OCI-LY7 (cell line): Measurements from ENCODE around the gene DNMBP. TPM values are rescaled to one million over a fixed set of nuclear protein-coding genes. Genes with fewer than 3 reads are reported as not detected.

Experiments
- BruUV-seq: library from RNA; stranded (reverse); fragments of 400-500 nt; replicated peaks from 2 replicates; lab custom pipeline; 2021; lab: Mats Ljungman, UMichigan
- CTCF ChIA-PET: fragments of 300-600 bp; sonication (Branson Sonifier 250); formaldehyde crosslinking; loops from one replicate; lab custom pipeline; 2022; ENCODE audit warnings: antibody characterized with exemption; ENCODE audit not compliant: unreplicated experiment; lab: Charles Lee
- POLR2A ChIA-PET: fragments of 300-600 bp; sonication (Branson Sonifier 250); formaldehyde crosslinking; loops from one replicate; lab custom pipeline; 2022; ENCODE audit warnings: antibody characterized with exemption; lab: Charles Lee
- DNase-seq: peaks from one replicate; pipeline ENCODE4 v3.0.0-alpha.2; 2015; ENCODE audit warnings: low spot score
- H2AFZ ChIP-seq: fragments of 200-600 bp; sonication (generic), shearing (Covaris generic); 2 replicates; pipeline ENCODE4 v1.6.1; 2014; ENCODE audit warnings: mild to moderate bottlenecking, antibody characterized with exemption, low read length, moderate library complexity
- H3K27ac ChIP-seq: fragments of 200-600 bp; sonication (generic); 2 replicates; pipeline ENCODE4 v1.5.1; 2014; ENCODE audit warnings: mixed run types, low read depth, mild to moderate bottlenecking, moderate library complexity, low read length, inconsistent platforms; ENCODE audit not compliant: poor library complexity, severe bottlenecking
- H3K36me3 ChIP-seq: fragments of 200-600 bp; sonication (generic); 2 replicates; pipeline ENCODE4 v1.6.1; 2014; ENCODE audit warnings: mild to moderate bottlenecking, antibody characterized with exemption, low read length, moderate library complexity, mixed read lengths; ENCODE audit not compliant: insufficient read depth
- H3K4me1 ChIP-seq: fragments of 200-600 bp; sonication (generic); 2 replicates; pipeline ENCODE4 v1.5.1; 2014; ENCODE audit warnings: mild to moderate bottlenecking, low read length; ENCODE audit not compliant: insufficient read depth, poor library complexity, severe bottlenecking
- H3K4me2 ChIP-seq: fragments of 200-600 bp; sonication (generic); 2 replicates; pipeline ENCODE4 v1.6.1; 2014; ENCODE audit warnings: mild to moderate bottlenecking, low read length
- H3K4me3 ChIP-seq: fragments of 200-600 bp; sonication (generic); 2 replicates; pipeline ENCODE4 v1.5.1; 2014; ENCODE audit warnings: mild to moderate bottlenecking, low read depth, low read length; ENCODE audit not compliant: poor library complexity, severe bottlenecking
- H3K79me2 ChIP-seq: fragments of 200-600 bp; sonication (generic); 2 replicates; pipeline ENCODE4 v1.6.1; 2016; ENCODE audit warnings: low read depth, mild to moderate bottlenecking, low read length, moderate library complexity, mixed read lengths; ENCODE audit not compliant: insufficient read depth
- H3K9me2 ChIP-seq: fragments of 200-600 bp; sonication (generic); 2 replicates; pipeline ENCODE4 v1.6.1; 2016; ENCODE audit warnings: mild to moderate bottlenecking, low read length, mixed read lengths; ENCODE audit not compliant: insufficient read depth
- H3K9me3 ChIP-seq: fragments of 200-600 bp; sonication (generic); 2 replicates; pipeline ENCODE4 v1.6.1; 2014; ENCODE audit warnings: mild to moderate bottlenecking, mixed run types, low read length, mixed read lengths
- H4K20me1 ChIP-seq: fragments of 200-600 bp; sonication (generic); 2 replicates; pipeline ENCODE4 v1.6.1; 2014; ENCODE audit warnings: mild to moderate bottlenecking, antibody characterized with exemption, low read length, moderate library complexity, mixed read lengths; ENCODE audit not compliant: insufficient read depth
- EZH2phosphoT487 ChIP-seq: fragments of 200-600 bp; sonication (generic); IDR thresholded peaks from 2 replicates; pipeline ENCODE4 v1.6.1; 2018; ENCODE audit warnings: low read depth, borderline replicate concordance, mild to moderate bottlenecking, mixed run types, antibody characterized with exemption, low read length, moderate library complexity, mixed read lengths
- intact Hi-C: fragments of 100-400 bp; cut with micrococcal nuclease; formaldehyde crosslinking; loops from one replicate; pipeline ENCODE4 v1.10.0; 2022; ENCODE audit not compliant: unreplicated experiment
- total RNA-seq, 2 experiments: library from RNA; depleted of rRNA in 1 of 2; stranded (reverse); fragments of >200 nt in 1 of 2; shearing (Covaris generic) in 1 of 2; gene quantifications; 2 replicates each; pipeline ENCODE4 v1.2.3, GENCODE V29; 2014 to 2022
- TF ChIP-seq, protein P1 (sequence below): fragments of 200-600 bp; sonication (generic); conservative IDR thresholded peaks from 2 replicates; pipeline ENCODE4 v1.5.1; 2014; ENCODE audit warnings: mild to moderate bottlenecking, antibody characterized with exemption, low read length, moderate library complexity, mixed read lengths

DNMBP gene
- total RNA-seq, 2 experiments from 2014 or later = 27.0 to 36.2 TPM

DNA sequence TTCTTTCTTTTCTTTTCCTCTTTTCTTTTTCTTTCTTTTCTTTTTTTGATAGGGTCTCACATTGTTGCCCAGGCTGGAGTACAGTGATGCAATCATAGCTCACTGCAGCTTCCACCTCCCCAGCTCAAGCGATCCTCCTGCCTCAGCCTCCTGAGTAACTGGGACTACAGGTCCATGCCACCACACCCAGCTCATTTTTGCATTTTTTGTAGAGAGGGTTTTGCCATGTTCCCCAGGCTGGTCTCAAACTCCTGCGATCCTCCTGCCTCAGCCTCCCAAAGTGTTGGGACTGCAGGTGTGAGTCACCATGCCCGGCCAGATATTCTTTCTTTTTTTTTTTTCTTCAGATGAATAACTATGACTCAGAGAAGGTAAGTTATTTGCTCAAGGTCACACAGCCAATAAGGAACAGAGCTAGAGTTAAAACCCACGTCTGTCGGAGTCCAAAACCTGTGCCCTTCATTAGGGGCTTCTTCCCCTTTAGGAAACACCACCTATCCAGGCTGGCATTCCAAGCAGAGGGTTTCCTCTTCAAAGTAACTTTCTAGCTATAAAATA lies 28.1 kb upstream of the DNMBP start:
- no peak overlapping the region for H3K4me3 ChIP-seq
- POLR2A ChIA-PET = interaction anchor here (0.6 to 1.1 kb wide), 5 partner anchors 15 to 625 kb away, joined by 3 to 6 read pairs (median 3); no protein-coding TSS in a partner anchor
- BruUV-seq = no TSS peak
- CTCF ChIA-PET = interaction anchor here (1.1 kb wide), 1 partner anchor 11 kb away, joined by 3 read pairs; no protein-coding TSS in a partner anchor
- H3K36me3 ChIP-seq = no peaks in the 10 kb centered on the region; the same call in 1 of the 2 replicates
- peak overlapping the region; percentile 77 for H2AFZ ChIP-seq
- H3K27ac ChIP-seq = no peak overlapping the region
- H3K4me2 ChIP-seq = no peak overlapping the region
- intact Hi-C loops = no loop called here
- no peaks in the 10 kb centered on the region for H4K20me1 ChIP-seq
- peaks cover 31% of the 10 kb centered on the region for H3K4me1 ChIP-seq
- H3K9me2 ChIP-seq = no peaks in the 10 kb centered on the region
- peaks cover 13% of the 10 kb centered on the region; the same call in 1 of the 2 replicates for H3K9me3 ChIP-seq
- H3K79me2 ChIP-seq = no peaks in the 10 kb centered on the region
- DNase-seq = no peak
- no peak for TF ChIP-seq EZH2phosphoT487
- TF ChIP-seq, protein P1, sequence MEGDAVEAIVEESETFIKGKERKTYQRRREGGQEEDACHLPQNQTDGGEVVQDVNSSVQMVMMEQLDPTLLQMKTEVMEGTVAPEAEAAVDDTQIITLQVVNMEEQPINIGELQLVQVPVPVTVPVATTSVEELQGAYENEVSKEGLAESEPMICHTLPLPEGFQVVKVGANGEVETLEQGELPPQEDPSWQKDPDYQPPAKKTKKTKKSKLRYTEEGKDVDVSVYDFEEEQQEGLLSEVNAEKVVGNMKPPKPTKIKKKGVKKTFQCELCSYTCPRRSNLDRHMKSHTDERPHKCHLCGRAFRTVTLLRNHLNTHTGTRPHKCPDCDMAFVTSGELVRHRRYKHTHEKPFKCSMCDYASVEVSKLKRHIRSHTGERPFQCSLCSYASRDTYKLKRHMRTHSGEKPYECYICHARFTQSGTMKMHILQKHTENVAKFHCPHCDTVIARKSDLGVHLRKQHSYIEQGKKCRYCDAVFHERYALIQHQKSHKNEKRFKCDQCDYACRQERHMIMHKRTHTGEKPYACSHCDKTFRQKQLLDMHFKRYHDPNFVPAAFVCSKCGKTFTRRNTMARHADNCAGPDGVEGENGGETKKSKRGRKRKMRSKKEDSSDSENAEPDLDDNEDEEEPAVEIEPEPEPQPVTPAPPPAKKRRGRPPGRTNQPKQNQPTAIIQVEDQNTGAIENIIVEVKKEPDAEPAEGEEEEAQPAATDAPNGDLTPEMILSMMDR = no peak

DNA sequence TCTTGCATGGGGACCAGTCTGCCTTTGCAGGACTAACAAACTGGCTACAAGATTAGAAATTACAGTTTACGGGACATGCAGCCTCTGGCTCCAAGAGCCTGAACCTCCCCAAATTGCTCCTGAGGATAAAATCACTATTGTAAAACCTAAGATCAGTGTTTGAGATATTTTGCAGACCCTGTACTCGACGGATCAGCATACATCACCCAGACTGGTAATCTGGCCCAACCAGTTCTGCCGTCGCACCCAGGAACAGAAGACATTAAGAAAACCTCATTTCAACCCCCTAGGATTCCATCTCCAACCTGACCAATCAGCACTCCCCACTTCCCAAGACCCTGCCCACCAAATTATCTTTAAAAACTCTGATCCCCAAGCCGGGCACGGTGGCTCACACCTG lies 27.1 kb upstream of the DNMBP start:
- no peak for TF ChIP-seq EZH2phosphoT487
- TF ChIP-seq, protein P1 = no peak
- Histone ChIP-seq H3K9me2 (no peaks in the 10 kb centered on the region), H3K4me3 (no peak overlapping the region), H3K4me1 (peaks cover 30% of the 10 kb centered on the region), H3K79me2 (no peaks in the 10 kb centered on the region), H3K27ac (no peak overlapping the region), H3K9me3 (peaks cover 13% of the 10 kb centered on the region; the same call in 1 of the 2 replicates), H2AFZ (no peak overlapping the region), H3K36me3 (no peaks in the 10 kb centered on the region; the same call in 1 of the 2 replicates), H3K4me2 (no peak overlapping the region), H4K20me1 (no peaks in the 10 kb centered on the region)
- POLR2A ChIA-PET = no interaction called here
- intact Hi-C loops = no loop called here
- CTCF ChIA-PET = no interaction called here
- BruUV-seq = no TSS peak
- no peak for DNase-seq
